ENCODE results near the gene IL18. TPM values are rescaled to one million over a fixed set of nuclear protein-coding genes. Genes with fewer than 3 reads are reported as not detected.
"Not testable (repeated sequence)": the region's sequence is repeated elsewhere in the genome, so short reads cannot be mapped to it uniquely, and the experiment has no call there.

IL18 gene
- total RNA-seq, 1 donor from 2014 or later: 20.3 TPM

DNA sequence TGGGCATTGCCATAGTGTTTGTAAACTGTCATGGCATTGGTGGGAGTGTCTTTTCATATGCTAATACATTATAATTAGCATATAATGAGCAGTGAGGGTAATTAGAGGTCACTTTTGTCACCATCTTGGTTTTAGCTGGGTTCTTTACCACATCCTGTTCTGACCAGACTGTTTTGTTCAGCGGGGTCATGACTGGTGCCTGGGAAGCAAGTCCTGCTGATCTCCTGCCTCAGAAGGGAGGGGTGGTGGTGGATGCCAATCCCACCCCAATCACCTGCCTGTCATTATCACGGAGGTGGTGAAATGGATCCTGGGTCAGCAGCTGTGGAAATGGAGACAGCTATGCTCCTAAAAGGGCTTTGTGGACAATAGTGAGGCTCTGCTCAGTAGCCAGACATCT is 31.2 kb downstream of the IL18 start:
- intact Hi-C loops (cut with DNase I): no loop called here
- ATAC-seq (no peak), DNase-seq (ENCODE audit: low spot score) (no peak)

DNA sequence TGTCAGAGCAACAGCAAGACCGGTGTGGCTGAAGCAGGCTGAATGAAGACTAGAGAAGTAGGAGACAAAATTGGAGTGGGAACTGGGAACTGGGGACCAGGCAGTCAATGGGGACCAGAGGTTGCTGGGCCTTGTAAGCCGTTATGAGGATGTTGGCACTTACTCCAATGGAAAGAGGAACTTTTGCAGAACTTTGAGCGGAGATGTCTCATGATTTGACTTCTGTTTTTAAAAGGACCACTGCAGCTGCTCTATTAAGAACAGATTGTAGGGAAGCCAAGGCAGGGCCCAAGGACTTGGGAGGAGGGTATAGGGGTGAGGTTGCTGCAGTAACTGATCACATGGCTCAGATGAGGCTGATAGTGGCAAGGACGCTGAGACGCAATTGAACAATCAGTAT is 34.2 kb downstream of the IL18 start:
- DNase-seq (ENCODE audit: low spot score): no peak
- ATAC-seq: peak; percentile 76
- intact Hi-C loops (cut with DNase I): no loop called here

- DNase-seq (ENCODE audit: low spot score): peak; percentile 66
- ATAC-seq: no peak
- intact Hi-C loops (cut with DNase I): no loop called here
These were observed 35.3 kb downstream of the IL18 start for GRCh38 chr11:112128483-112129121.

DNA sequence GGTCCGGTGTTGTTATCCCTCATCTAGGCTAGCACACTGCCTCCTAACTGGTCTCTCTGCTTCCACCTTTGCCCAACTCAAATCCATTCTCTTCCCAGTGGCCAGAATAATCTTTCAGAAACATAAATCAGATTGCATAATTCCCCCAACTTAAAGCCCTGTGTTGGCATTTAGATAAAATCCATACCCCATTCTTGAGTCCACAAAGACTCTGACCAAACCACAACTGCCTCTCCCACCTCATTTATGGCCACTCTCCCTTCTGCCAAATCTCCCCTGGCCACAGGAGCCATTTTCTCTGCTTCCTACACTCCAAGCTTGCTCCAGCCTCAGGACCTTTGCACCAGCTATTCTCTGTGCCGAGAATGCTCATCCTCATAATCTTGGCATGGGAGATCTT is 36.8 kb downstream of the IL18 start:
- intact Hi-C loops (cut with DNase I): no loop called here
- no peak for ATAC-seq
- DNase-seq (ENCODE audit: low spot score): no peak

DNA sequence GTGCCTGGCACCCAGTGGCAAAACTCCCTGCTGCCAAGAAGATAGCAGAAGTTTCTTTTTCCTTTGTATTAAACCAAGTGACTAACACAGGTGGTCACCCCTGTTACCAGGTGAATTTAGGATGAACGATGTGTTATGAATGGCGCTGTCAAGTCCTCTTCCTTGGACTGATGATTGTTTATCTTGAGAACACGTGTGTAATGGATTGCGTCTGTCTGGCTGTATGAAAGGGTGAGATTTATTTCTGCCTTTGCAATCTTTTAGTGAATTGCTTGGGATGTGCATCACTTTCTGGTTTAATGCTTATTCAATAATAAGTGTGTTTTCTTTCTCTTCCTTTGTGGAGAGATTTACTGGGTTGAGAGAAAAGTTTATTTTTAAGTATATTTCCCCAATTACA is 40.8 kb downstream of the IL18 start:
- no peak for ATAC-seq

DNA sequence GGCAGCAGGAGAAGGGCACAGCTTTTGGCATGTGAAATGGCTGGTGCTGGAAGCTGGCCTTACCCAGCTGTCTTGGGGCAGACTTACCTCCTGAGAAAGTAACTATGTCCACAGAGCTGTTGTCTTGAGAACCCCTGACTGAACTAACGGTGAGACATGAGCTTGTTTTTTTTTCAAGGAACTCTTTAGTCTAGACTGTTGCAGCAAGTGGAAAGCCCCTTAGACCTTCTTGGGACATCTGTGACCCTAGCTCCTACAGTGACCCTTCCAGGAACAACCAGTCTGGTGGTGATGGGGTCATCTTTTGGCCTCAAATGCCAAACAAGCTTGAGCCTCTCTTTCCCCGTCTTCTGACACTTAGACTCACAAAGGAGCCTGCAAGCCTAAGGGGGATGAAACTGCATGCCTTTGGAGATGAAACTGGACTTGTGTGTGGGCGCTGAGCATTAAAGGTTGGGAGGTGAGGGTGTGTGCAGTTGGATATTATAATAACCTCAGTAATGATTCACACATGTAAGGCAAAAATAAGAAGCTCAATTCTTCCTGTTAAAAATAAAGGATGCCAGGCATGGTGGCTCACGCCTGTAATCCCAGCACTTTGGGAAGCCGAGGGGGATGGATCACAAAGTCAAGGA is 41.8 kb downstream of the IL18 start:
- intact Hi-C loops (cut with DNase I): no loop called here
- DNase-seq (ENCODE audit: low spot score): no peak
- no peak for ATAC-seq

More for the DNA sequence above, 40.8 kb downstream of the IL18 start:
- intact Hi-C loops (cut with DNase I): no loop called here
- DNase-seq (ENCODE audit: low spot score): no peak

DNA sequence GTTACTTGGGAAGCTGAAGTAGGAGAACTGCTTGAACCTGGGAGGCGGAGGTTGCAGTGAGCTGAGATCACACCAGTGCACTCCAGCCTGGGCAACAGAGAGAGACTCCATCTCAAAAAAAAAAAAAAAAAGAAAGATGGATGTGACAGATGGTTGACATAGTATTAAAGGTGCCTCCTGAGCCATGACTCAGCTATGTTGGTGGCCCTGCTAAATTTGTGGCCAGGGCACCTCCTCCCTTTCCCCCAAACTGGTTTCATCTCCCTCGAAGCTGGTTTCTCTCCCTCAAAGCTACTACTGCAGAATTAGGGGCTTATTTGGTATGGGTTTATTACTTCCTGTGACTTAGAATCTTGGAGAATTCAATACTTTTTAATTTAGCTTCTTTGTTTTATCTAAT is 45.7 kb downstream of the IL18 start:
- no peak for ATAC-seq
- intact Hi-C loops (cut with DNase I): no loop called here
- DNase-seq (ENCODE audit: low spot score): no peak

DNA sequence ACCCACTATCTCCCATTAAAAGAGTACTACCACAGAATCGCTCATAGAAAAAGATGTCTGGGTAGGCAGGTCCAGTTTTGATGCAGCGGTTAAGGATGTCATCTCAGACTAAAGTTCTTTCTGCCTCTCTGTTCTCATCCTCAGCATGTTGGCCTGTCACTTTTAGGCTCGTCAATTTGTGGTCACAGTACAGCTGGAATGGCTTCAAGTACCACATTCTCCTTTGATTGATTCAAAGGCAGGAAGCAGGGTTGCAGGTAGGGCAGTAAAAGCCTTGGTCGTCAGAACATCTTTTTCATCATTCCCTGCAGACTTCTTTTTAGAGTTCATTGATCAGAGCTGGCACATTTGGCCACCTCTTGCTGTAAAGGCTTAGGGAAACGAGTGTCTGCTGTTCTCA is 48.5 kb downstream of the IL18 start:
- no peak for DNase-seq (ENCODE audit: low spot score)

DNA sequence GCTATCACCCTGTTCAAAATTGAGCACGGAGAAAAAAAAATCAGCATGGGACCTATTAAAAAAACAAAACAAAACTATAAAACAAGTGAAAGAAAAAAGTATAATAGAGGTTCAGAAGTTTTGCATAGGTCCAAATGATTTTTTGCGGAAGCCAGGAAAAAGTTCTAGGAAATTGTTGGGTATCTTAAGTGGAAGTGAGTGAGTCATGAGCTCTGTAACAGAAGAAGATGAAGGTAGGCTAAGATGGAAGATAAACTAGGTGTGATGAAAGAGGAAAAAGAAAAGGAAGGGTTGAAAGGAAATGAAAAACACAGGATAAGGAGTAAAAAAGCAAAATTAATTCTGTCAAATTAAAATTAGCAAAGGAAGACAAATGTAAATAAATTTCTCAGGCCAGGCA is 49.4 kb downstream of the IL18 start:
- intact Hi-C loops (cut with DNase I): no loop called here
- ATAC-seq (no peak), DNase-seq (ENCODE audit: low spot score) (no peak)

More for the DNA sequence above, 48.5 kb downstream of the IL18 start:
- intact Hi-C loops (cut with DNase I): no loop called here
- no peak for ATAC-seq

DNA sequence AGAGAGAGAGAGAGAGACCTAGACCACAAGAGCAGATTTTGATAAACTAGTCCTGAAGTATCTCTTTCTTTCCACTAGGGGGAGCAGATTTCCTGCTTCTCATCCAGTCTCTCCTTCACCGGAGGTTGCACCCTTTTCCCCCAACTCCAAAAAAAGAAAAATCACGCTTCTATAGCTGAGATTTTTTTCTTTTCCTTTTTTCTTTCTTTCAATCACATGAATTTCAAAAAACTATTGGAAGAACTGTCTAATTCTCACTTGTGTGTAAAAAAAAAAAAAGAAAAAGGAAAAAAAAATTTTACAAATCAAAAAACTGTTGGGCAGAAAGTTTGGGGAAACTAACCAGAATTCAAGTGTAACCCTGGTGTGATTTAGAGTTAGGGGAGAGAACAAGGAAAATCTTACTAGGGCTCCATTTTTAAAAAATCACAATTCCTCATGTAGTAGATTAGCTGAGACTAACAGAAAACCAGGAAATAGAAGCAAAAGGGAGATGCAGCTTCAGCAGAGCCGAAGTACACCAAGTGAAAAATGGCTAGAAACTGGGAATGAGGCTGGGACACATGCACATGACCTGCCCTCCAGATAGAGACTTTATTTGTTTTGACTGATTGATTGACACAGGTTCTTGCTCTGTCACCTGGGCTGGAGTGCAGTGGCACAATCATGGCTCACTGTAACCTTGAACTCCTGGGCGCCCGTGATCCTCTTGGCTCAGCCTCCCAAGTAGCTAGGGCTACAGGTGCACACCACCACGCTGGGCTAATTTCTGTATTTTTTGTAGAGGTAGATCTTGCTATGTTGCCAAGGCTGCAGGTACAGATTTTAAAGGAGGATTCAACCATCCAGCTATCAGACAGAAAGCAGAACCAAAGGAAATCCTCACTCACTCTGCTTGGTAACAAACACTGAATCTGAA is 50.1 kb downstream of the IL18 start:
- no peak for DNase-seq (ENCODE audit: low spot score)
- peak; percentile 80 for ATAC-seq
- intact Hi-C loops (cut with DNase I): no loop called here

- intact Hi-C loops (cut with DNase I): loop anchor here (10.0 kb wide), 1 partner anchor 179 kb away; no protein-coding TSS in a partner anchor
- ATAC-seq: no peak
- DNase-seq (ENCODE audit: low spot score): no peak
These were observed 57.8 kb downstream of the IL18 start for GRCh38 chr11:112106070-112106469.

DNA sequence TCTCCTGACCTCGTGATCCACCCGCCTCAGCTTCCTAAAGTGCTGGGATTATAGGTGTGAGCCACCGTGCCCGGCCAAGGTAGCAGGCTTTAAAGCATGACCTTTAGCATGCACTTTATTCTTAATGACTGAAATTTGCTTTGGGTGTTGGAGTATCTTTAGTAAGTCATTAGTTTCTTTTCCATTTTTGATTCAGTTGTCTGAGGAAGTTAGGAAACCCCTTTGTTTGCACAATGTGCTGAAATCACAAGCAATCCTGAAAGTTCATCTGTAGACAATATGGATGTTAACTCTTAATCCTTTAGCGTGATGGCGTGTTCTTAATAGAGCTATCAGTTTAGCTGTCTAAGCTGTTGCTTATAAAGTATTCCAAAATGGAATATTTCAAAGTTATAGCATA is 60.4 kb downstream of the IL18 start:
- DNase-seq (ENCODE audit: low spot score): no peak
- ATAC-seq: no peak
- intact Hi-C loops (cut with DNase I): loop anchor here (10.0 kb wide), 1 partner anchor 181 kb away; no protein-coding TSS in a partner anchor

DNA sequence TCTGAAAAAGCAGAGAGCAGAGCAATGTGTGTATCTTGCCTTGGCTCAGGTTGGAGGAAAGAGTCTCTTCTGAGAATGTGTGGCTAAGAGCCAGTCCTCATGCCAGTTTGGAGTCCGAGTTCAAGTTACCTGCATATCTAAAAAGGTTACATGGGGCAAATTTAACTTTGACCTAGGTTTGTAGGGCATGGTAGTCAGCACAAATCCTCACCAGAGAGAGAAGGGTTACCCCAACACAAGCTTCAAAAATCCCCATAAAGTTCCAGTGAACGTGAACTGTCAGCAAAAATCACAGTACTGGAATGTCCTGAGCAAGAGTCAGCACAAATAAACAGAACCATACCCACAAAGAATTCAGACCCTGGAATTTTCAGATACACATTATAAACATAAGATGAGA is 63.4 kb downstream of the IL18 start:
- intact Hi-C loops (cut with DNase I): loop anchor here (10.0 kb wide), 1 partner anchor 184 kb away; no protein-coding TSS in a partner anchor
- no peak for DNase-seq (ENCODE audit: low spot score)
- ATAC-seq: no peak

GRCh38 chr11:112097734-112098528 is 66.0 kb downstream of the IL18 start:
- intact Hi-C loops (cut with DNase I): no loop called here
- no peak for ATAC-seq
- DNase-seq (ENCODE audit: low spot score): no peak

DNA sequence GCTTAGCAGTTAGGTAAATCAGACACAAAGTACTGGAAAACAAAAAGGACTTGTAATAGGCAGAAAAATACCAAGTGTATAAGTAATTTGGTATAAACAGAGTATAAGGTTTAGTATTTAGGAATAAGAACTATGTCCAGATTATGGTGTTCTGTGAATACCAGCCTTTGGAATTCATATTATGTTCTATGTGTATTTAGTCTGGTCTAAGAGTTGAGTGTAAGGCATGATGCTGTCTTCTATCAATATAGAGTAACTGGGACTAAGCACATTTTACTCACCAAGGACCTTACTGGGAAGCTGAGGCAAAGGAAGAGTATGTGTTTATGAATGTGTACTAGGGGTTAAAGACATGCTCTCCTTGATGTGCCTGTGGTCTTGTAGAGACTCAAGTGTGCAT is 67.7 kb downstream of the IL18 start:
- DNase-seq (ENCODE audit: low spot score) (no peak), ATAC-seq (no peak)
- intact Hi-C loops (cut with DNase I): no loop called here

DNA sequence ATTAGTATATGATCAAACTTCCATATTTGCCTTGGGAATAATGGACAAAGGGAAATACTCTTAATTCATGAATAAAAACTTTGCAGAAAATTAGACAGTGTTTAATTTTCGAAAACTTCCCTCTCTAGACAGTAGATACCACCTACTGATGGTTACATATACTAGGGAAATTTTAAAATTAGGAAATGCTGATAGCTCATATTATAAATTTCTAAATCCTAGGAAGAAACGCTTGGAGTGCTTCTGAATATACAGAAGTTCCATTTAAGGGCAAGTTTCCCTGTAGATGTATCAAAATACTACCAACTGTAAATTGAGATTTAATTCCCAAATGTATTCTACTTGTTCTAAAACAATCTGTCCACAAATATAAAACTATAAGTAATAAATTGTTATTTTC is 68.6 kb downstream of the IL18 start:
- DNase-seq (ENCODE audit: low spot score); ATAC-seq; intact Hi-C loops (cut with DNase I): not testable (repeated sequence)
